Stimulated activated CD4-positive, alpha-beta T cell treated with anti-CD3 and anti-CD28 coated beads, Interleukin-12 subunit alpha, Interleukin-12 subunit beta, amount 100 ng/mL, for 24 hours (primary cell): ENCODE results near the gene GUCY1A1.
"Not testable (repeated sequence)": the region's sequence is repeated elsewhere in the genome, so short reads cannot be mapped to it uniquely, and the experiment has no call there.

Experiments used
- DNase-seq, 2 experiments: peaks; one replicate each; pipeline ENCODE4 v3.0.0-alpha.2; 2020; ENCODE audit warnings: low read depth in 2 of 2

The GUCY1A1 gene, protein sequence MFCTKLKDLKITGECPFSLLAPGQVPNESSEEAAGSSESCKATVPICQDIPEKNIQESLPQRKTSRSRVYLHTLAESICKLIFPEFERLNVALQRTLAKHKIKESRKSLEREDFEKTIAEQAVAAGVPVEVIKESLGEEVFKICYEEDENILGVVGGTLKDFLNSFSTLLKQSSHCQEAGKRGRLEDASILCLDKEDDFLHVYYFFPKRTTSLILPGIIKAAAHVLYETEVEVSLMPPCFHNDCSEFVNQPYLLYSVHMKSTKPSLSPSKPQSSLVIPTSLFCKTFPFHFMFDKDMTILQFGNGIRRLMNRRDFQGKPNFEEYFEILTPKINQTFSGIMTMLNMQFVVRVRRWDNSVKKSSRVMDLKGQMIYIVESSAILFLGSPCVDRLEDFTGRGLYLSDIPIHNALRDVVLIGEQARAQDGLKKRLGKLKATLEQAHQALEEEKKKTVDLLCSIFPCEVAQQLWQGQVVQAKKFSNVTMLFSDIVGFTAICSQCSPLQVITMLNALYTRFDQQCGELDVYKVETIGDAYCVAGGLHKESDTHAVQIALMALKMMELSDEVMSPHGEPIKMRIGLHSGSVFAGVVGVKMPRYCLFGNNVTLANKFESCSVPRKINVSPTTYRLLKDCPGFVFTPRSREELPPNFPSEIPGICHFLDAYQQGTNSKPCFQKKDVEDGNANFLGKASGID

DNA sequence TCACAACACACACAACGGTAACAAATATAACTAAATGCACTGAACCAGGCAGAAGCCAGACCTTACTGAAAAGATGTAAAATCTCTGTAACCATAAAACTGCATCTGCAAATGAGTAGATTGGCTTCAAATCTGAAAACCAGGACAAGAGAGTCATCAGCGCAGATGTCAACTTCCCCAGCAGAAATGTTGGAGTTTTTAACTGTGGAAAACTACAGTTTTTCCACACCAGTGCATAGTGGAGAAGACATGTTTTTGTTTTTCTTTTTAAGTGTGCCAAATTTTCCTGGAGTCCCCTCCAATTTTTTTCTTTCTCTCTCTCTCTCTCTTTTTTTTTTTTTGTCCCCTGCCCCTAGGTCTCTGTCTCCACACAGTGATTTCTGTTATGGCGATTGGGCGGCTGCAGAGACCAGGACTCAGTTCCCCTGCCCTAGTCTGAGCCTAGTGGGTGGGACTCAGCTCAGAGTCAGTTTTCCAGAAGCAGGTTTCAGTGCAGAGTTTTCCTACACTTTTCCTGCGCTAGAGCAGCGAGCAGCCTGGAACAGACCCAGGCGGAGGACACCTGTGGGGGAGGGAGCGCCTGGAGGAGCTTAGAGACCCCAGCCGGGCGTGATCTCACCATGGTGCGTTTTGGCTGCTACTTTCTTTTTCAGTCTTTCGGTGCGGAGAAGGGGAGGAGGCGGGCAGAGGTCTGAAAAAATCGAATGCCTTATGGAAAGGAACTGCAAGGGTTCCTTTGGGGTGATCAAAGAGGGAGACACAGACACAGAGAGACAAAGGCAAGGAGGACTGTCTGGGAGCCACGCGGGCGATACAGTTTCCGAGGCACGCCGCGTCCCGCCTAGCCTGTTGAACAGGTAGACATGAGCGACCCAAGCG is at the start of gene GUCY1A1:
Gene GUCY1A1 (plus strand): TSS at position 505 of the 878 bp plus-strand sequence. CDS start 30,020 bp downstream, outside the sequence.
- DNase-seq: no peak

DNA sequence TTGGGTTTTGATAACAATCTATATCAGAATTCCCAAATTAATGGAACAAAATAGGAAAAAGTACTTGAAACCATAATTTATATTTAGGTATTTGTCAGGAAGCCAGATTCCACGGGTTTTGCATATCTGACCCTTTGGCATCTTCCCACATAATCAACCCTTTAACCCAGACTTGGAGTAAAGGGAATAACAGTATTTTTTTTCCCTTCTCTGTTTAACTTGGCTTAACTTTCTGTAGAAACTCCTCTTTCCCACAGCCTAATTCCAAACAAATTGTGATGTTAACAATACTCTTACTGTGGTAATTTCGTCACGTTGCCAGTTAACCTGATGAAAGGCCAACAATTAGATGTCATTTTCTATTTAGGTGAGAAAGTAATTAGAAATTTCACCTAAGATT is 49.4 kb upstream of the GUCY1A1 start:
- no peak for DNase-seq

DNA sequence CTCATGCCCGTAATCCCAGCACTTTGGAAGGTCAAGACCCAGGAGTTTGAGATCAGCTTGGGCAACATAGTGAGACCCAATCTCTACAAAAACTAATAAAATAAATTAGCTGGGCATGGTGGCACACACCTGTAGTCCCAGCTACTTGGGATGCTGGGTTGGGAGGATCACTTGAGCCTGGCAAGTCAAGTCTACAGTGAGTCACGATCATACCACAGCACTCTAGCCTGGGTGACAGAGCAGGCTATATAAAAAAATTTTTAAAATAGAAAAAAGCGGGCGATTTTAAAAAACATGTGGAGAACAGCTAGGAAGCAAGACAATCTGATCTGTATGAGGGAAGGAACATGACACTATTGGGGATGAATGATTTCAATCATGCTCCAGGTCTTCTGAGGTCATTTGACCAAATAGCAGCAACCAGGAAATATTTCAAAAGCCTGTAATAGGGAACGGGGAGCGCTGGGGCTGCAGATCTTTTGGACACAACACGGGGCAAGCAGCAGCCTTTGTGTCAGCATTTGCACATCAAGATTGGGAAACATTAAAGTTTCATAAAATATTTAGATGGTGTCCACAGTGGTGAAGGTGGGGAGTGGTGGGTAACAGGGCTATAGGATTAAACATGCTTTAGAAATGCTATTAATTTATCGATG is 48.3 kb upstream of the GUCY1A1 start:
- DNase-seq: no peak

DNA sequence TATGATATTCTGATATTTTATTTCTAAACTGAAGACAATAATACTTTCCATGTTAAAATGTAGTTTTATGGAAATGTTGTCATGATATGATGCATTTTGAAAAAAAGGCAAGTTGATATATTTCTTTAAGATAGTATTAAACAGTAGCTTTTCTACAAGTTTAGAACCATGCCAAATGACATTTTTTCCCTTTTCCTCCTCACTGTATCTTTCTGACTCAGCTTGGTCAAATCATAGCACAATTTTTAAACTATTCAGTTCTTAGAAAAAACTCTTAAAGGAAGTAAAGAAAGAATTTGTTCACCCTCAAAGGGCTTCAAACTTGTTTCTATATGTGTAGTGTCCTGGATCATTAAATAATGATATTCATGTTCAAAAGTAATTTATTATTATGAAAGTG is 46.0 kb upstream of the GUCY1A1 start:
- no peak for DNase-seq

DNA sequence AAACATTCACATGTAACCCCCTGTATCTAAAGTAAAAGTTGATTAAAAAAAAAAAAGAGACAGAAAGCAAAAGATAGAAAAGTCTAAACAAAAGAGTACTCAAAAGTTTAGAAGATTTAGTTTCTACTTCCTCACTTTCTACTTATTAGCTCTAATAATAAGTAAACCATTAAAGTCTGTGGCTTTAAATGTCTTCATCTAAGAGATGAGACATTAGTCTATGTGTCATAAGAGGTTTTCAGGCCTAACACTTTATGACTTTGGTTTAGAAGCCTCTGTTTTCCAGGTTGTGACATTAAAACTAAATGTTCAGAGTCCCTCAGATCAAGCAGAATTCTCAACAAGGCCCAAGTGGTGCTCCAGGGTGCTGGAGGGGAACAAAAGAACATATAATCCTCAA is 42.2 kb upstream of the GUCY1A1 start:
- no peak for DNase-seq

DNA sequence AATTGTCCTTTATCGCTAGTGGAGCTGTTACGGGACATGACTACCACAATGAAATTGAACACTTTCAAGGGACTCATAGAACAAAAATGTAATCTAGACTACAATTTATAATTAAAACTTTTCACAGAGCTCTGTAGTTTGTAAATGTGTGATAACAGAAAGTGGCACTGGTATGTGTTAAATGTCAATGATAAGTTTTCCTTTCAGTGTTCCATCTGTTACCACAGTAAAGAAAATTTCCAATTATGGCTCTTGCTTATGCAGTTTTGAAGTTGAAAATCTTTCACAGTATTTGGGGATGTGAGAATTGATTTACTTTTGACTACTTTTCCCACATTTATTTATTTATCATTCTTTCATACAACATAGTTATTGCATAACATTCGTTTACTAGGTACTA is 40.1 kb upstream of the GUCY1A1 start:
- DNase-seq: no peak

DNA sequence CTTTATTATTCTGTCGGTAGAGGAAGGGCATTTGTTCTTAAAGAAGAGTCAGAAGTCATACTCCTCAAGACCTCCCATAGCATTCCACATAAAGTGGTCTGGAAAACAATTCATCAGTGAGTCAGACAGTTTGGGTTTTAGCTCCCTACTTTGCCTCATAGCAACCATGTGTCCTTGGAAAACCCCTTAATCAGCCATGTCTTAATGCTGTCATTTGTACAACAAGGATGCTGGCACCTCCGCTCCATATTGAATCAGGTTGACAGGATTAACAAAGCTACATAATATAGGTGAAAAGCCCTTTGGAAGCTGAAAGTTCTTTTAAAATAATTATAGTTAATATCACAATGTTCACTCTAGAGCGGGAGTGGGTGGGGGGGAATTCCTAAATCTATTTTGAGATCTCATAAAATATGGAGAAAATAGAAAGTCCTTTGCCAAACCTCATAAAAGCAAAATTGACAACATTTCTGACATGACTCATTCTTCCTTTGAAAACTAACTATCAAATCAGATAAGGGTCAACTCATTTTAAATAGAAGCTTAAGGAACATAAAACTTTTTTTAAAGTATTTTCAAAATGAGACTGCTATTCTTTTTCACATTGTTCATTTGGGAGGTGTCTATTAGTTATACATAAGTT is 37.3 kb upstream of the GUCY1A1 start:
- no peak for DNase-seq

DNA sequence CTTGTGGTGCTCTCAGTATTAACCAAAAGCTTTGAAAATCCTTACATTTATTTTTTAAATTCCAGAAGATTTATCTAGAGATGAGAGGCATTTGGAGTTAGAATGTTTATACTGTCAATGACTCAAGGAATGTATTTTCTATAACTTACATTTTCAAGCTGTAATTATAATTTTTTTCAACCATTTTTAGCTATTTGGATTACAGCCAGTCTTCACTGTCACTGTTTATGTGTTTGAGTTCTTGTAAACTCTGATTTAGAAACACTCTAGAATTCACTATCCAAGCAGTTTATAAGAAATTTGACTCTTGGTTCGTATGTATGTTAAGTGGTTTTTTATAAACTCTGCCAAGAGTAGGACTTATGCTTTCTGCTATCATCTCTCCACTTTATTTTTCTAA is 36.7 kb upstream of the GUCY1A1 start:
- DNase-seq: no peak

DNA sequence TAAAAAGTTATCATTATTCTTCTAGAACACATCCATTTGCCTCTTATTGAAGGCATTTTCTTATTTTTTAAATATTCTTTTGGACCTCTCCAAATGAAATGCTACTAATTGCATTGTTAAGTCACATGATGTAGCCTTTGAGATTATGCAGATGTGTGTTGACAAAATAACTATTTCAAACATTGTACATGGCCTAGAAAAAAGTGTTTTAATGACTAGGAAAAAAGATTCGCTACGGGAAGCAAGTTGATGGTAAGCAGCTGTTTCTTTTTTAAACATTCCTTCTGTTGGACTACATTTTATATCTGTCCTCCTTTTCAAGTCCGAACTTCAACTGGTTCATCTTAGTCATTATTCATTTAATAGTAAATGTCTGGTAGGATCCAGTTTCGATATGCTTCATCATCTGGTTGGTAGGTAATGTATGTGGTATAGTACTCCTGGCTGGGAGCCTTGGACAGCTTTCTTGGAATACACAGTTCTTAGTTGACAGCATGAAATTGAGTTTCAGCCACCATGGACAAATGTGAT is 34.3 kb upstream of the GUCY1A1 start:
- DNase-seq: no peak

DNA sequence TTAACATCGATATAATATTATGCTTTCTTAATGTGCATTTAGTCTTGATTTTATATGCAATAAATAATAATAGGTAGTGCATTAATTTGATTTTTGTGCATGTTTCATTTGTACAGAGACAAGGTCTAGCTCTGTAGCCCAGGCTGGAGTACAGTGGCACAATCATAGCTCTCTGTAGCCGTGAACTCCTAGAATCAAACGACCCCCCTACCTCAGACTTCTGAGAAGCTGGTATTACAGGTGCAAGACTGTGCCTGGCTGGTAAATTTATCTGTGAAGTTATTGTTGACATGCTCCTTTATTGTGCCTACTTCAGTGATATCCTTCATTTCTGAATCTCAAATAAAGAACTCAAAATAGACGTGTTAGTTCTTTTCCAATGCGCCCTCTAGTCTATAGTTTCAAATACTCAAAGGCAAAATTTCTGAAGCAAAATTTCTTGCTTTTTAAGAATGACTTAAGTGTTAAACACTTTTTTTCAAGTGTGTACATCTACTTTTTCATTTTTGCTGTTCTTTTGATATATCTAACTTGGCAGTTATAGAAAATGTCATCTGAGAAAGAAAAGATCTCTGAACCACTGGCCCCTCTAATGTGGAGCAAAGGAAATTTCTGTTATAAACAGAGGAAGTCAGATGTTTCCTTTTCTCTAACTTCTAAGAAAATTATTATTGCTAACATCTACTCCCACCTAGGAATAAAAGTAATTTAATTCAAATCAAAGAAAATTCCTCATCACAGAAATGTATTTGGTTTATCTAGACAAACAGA is 28.3 kb upstream of the GUCY1A1 start:
- no peak for DNase-seq

DNA sequence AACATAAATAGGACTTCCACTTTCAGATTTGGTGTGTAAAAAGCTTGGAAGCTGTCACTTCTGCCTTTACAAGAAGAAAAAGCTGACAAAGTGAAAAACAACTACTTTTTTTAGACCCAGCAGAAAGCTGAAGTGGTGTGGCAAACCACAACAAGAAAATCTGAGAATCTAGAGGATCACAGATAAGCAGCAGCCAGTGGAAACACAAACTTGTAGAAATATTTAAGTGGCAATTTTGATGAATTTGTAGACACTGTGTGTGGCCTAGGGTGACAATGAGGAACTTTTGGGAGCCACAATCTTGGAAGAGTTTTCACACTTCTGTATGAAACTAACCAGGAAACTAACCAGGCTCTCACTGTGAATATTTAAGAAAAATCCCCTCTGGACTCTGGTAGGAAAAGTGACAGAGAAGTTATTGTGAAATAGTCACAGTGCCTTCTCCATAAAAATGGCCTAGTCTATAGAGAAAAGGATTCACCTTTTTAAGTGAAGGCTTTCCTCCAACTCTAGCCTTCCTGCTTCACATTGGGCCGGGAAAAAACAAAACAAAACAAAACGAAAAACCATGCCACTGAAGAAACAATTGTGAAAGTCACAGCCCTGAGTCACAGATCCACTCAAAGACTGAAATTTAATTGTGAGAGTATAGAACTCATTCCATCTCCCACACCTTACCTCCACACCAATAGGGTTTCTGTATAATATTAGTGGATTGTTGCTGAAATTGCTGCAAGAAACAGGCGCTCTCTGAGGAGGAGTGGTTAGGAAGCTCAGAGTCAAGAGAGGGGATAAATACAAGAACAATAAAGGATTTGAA is 26.7 kb upstream of the GUCY1A1 start:
- no peak for DNase-seq

DNA sequence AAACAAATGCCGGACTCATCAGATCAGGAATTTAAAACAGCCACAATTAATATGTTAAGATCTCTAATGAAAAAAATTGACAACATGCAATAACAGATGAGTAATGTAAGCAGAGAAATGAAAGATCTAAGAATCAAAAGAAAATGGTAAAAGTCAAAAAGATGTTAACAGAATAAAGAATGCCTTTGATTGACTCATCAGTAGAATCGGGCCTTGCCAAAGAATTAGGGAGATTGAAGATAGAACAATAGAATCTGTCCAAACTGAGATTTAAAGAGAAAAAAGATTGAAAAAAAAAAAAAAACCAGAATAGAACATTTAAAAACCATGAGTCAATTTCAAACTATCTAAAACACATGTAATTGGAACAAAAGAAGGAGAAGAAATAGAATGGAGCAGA is 25.9 kb upstream of the GUCY1A1 start:
- DNase-seq: no peak

DNA sequence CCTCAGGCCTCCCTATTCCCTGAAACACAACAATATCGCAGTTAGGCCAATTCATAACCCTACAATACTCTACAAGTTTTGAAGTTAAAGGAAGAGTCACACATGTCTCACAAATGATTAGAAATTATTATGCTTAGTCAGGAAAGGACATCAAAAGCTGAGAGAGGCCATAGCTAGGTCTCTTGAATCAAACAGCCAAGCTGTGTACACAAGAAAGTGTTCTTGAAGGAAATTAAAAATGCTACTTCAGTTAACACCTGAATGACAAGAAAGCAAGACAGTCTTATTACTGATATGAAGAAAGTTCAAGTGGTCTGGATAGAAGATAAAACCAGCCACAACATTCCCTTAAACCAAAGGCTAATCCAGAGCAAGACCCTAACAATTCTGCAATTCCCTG is 23.6 kb upstream of the GUCY1A1 start:
- DNase-seq: no peak

DNA sequence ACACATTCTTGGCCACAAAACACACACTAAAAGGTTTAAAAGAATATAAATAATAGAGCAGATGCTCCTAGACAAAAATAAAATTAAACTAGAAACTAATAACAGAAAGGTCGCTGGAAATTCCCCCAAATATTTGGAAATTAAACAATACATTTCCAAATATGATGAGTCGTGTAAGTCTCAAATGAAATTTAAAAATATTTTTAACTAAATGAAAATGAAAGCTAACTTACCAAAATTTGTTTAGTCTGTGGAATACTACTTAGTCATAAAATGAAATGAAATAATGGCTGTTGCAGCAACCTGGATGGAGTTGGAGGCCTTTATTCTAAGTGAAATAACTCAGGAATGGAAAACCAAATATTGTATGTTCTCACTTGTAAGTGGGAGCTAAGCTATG is 20.6 kb upstream of the GUCY1A1 start:
- no peak for DNase-seq

DNA sequence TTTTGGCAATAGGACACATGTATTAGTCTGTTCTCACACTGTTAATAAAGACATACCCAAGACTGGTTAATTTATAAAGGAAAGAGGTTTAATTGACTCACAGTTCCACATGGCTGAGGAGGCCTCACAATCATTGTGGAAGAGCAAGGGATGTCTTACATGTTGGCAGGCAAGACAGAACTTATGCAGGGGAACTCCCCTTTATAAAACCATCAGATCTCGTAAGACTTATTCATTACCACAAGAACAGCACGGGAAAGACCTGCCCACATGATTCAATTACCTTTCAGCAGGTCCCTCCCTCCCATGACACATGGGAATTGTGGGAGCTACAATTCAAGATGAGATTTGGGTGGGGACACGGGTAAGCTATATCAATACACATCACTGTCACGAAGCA is 15.9 kb upstream of the GUCY1A1 start:
- not testable (repeated sequence) for DNase-seq

DNA sequence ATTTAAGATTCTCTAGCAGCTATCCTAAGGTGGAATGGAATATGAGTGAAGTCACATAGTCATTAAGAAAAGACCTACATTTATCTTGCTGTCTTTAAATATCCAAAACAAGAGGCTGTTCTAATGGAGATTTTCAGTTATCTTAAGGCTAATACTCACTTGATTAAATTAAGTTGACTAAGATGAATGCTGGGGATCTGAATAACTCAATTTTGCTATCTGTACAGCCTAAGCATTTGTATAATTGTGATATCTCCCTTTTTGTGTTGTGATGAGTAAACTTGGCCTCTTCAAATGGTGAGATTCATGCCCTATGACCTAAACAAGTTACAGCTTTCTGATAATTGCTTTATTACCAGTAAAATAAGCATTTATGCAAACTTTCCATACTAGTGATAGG is 13.6 kb upstream of the GUCY1A1 start:
- DNase-seq: no peak

DNA sequence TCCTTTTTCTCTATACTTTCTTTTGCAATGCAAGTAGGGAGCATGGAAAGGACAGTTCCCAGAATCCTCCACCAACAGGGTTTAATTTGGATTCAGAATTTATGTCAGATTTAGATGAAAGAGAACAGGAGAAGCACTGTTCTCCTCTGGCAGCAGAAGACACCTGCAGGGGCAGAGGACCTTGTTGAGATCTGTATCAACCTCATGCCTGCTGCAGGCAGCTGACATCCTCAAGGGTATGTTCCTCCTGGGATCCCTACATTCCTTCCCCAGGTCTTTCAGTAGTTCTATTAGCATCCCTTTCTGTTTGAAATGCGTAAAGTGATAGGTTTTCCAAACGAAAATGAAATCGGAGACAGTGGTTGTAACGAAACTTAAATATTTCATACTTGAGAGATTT is 10.6 kb upstream of the GUCY1A1 start:
- no peak for DNase-seq

DNA sequence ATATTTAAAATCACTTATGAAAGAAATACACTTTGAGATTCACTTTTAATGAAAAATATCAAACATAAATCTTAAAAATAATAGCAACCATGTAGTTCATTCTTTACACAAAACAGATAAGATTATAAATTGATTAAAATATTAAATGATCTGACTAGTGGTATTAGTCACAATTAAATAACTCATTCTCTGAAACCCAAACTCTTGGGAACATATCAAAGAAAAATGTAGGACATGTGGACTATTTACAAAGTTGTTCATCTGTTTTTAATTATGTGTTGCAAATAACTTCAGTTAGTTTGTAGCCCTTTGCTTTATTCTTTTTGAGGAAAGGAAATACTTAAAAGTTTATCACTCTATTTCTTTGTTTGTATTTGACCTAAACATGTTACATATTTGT is 9.5 kb upstream of the GUCY1A1 start:
- DNase-seq: no peak

DNA sequence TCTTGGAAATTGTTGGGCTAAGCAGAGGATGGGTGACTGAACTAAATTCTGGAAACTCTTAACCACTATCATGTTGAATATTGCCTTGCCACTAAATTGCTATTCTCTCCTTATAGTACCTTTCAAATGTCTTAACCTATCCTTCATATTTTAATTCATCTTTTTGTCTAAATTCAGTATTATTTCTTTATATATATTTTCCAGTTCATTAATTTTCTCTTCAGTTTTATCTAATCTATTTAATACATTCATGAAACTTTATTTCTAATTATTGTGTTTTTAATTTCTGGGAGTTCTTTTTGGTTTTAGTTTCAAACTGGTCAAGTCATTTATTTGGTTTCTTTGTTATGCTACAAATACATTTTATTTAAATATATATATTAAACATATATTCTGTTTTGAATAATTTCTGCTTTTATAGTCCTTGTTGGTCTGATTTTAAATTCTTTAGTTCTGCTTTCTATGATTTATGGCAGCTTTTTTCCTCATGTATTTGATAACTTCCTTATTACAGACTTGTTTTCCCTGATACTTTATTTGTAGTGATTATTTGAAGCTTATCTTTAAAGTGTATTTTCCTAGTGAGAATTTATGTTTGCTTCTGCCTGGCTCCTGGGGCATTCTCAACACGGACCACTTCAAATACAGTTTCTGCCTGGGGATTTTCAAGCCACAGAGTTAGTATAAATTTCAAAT is 8.5 kb upstream of the GUCY1A1 start:
- DNase-seq: no peak
